ENCODE data around the gene ITM2B. TPM values are rescaled to one million over a fixed set of nuclear protein-coding genes. Genes with fewer than 3 reads are reported as not detected.

ITM2B gene
- total and polyA plus RNA-seq, 2 donors (not counting 1 experiment from before 2014, with no cell fraction given) = 122 to 177 TPM

DNA sequence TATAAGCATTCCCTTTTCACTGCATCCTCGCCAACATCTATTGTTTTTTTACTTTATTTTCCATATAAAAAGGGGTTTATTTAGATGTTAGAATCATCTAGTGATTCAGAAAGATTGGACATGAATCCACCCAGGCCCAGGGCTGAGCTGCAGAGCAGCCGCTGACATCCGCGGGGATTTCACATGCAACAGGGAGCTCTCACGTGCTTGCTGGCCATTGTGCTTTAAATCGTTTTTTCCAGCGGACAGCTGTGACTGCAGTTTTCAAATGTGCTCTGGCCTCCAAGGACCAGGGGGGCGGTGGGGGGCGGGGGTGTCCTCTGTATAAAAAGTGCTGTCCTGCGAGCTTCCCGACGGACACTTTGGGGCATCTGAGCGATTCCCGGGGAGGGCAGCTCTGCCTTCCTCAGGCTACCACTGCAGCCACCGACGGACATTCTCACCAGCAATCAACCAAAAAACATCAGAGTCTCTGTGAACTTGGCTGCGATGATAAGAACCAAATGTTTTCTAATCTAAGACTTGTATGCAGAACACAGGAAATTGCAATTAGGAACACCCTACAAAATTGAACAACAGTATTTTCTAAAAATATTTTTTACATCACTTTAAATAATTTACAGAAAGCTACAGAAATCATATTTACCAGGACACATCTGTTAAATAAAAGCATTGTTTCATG, 83.1 kb downstream of the ITM2B start:
- Mint-ChIP-seq H3K4me3 (no peak overlapping the region), H3K9me3 (ENCODE audit: insufficient read depth) (no peaks in the 10 kb centered on the region), H3K4me1 (peaks cover 52% of the 10 kb centered on the region), H3K27me3 (no peaks in the 10 kb centered on the region), H3K27ac (no peak overlapping the region)
- H4K20me1 ChIP-seq (ENCODE audit: control insufficient read depth, insufficient read depth, low read length, poor library complexity, severe bottlenecking) = peaks cover 89% of the 10 kb centered on the region
- no peak for DNase-seq
- CTCF ChIA-PET = interaction anchor here (1.3 kb wide), 1 partner anchor 189 kb away, joined by 5 read pairs; no protein-coding TSS in a partner anchor
- WGBS (ENCODE audit: insufficient coverage) = 97% methylated on average over 13 of the region's 17 CpGs
- no peak for ATAC-seq (ENCODE audit: low read depth)
- H3K27me3 ChIP-seq (replicated peaks in 1 of 4; ENCODE audit: control extremely low read depth in 1 of 4, control insufficient read depth in 3 of 4, insufficient read depth in 4 of 4, low read length in 3 of 4) = no peaks in the 10 kb centered on the region
- H3K9ac ChIP-seq (ENCODE audit: low read length) = no peak overlapping the region
- TF ChIP-seq, protein P1, sequence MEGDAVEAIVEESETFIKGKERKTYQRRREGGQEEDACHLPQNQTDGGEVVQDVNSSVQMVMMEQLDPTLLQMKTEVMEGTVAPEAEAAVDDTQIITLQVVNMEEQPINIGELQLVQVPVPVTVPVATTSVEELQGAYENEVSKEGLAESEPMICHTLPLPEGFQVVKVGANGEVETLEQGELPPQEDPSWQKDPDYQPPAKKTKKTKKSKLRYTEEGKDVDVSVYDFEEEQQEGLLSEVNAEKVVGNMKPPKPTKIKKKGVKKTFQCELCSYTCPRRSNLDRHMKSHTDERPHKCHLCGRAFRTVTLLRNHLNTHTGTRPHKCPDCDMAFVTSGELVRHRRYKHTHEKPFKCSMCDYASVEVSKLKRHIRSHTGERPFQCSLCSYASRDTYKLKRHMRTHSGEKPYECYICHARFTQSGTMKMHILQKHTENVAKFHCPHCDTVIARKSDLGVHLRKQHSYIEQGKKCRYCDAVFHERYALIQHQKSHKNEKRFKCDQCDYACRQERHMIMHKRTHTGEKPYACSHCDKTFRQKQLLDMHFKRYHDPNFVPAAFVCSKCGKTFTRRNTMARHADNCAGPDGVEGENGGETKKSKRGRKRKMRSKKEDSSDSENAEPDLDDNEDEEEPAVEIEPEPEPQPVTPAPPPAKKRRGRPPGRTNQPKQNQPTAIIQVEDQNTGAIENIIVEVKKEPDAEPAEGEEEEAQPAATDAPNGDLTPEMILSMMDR (IDR thresholded peaks at IDR 0.05) = no peak
- peaks cover 3 to 36% of the 10 kb centered on the region in 2 experiments for H3K36me3 ChIP-seq (replicated peaks in 1 of 2; ENCODE audit: control extremely low read depth in 1 of 2, control insufficient read depth in 1 of 2, extremely low read depth in 1 of 2, insufficient read depth in 2 of 2, low read length in 1 of 2)
- H3K79me2 ChIP-seq (ENCODE audit: control insufficient read depth, insufficient read depth, low read length) = peaks cover 98% of the 10 kb centered on the region
- no peak overlapping the region for H3K4me3 ChIP-seq (ENCODE audit: control extremely low read depth in 1 of 5, extremely low read depth in 1 of 5, insufficient read depth in 1 of 5, low read depth in 2 of 5, low read length in 4 of 5)
- no peak overlapping the region for H3K27ac ChIP-seq (ENCODE audit: low read length in 2 of 2)
- intact Hi-C loops (cut with micrococcal nuclease) = no loop called here
- H2AFZ ChIP-seq (ENCODE audit: insufficient read depth, low read depth, low read length, poor library complexity, severe bottlenecking) = no peak overlapping the region
- H3K4me1 ChIP-seq (ENCODE audit: control insufficient read depth in 2 of 2, insufficient read depth in 2 of 2, low read length in 2 of 2) = peaks cover 10 to 40% of the 10 kb centered on the region in 2 donors
- POLR2A ChIA-PET = no interaction called here
- H3K4me2 ChIP-seq (replicated peaks; ENCODE audit: low read depth, low read length, poor library complexity, severe bottlenecking) = no peak overlapping the region
- peaks cover 0 to 57% (median 3%) of the 10 kb centered on the region in 3 donors for H3K9me3 ChIP-seq (ENCODE audit: control extremely low read depth in 1 of 3, control insufficient read depth in 2 of 3, insufficient read depth in 1 of 3, low read length in 2 of 3)

DNA sequence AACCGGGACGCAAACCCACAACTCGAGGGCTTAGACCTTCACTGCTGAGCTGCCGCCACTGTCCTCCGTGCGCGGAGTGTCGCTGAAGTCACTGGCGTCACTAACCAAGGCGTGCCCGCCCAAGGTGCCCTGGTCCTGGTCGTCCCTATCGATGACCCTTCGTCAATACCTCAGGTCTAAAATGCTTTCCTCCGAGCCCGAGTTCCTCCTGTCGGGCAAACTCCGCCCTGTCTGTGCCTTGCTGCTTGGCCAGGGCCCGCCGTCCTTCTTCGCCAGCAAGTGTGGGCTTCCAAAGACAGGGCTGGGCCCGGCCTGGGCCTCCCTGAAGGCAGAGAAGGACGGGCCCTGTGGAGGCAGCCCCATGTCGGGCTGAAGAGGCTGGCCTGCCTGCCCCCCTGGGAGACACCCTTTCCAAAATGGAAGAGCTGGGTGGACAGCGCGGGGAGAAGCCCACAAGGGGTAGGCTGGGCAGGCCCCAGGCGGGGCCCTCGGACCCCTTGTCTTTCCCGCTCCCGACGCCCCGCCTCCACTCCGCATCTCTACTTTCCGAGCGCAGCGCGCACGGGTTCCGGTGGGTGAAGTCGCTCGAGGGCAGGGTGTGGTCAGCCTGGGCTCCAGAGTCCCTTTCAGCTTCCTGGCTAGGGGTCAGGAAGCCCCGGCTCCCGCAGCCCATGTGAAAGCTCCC, 84.0 kb downstream of the ITM2B start:
- Histone ChIP-seq H3K4me1 (ENCODE audit: control insufficient read depth in 2 of 2, insufficient read depth in 2 of 2, low read length in 2 of 2) (peaks cover 10 to 40% of the 10 kb centered on the region in 2 donors), H4K20me1 (ENCODE audit: control insufficient read depth, insufficient read depth, low read length, poor library complexity, severe bottlenecking) (peaks cover 92% of the 10 kb centered on the region), H3K9ac (ENCODE audit: low read length) (no peak overlapping the region), H3K36me3 (replicated peaks in 1 of 2; ENCODE audit: control extremely low read depth in 1 of 2, control insufficient read depth in 1 of 2, extremely low read depth in 1 of 2, insufficient read depth in 2 of 2, low read length in 1 of 2) (peaks cover 3 to 38% of the 10 kb centered on the region in 2 experiments), H3K4me3 (ENCODE audit: control extremely low read depth in 1 of 5, extremely low read depth in 1 of 5, insufficient read depth in 1 of 5, low read depth in 2 of 5, low read length in 4 of 5) (no peak overlapping the region), H3K27ac (ENCODE audit: low read length in 2 of 2) (no peak overlapping the region), H3K27me3 (replicated peaks in 1 of 4; ENCODE audit: control extremely low read depth in 1 of 4, control insufficient read depth in 3 of 4, insufficient read depth in 4 of 4, low read length in 3 of 4) (no peaks in the 10 kb centered on the region), H2AFZ (ENCODE audit: insufficient read depth, low read depth, low read length, poor library complexity, severe bottlenecking) (no peak overlapping the region), H3K9me3 (ENCODE audit: control extremely low read depth in 1 of 3, control insufficient read depth in 2 of 3, insufficient read depth in 1 of 3, low read length in 2 of 3) (peaks cover 1 to 64% (median 6%) of the 10 kb centered on the region in 3 donors), H3K79me2 (ENCODE audit: control insufficient read depth, insufficient read depth, low read length) (peaks cover 97% of the 10 kb centered on the region), H3K4me2 (replicated peaks; ENCODE audit: low read depth, low read length, poor library complexity, severe bottlenecking) (peak overlapping the region; percentile 74)
- DNase-seq (peak; percentile 20), ATAC-seq (ENCODE audit: low read depth) (no peak)
- Mint-ChIP-seq H3K4me1 (peaks cover 55% of the 10 kb centered on the region), H3K27me3 (no peaks in the 10 kb centered on the region), H3K9me3 (ENCODE audit: insufficient read depth) (no peaks in the 10 kb centered on the region), H3K27ac (no peak overlapping the region), H3K4me3 (no peak overlapping the region)
- 98% methylated on average over 43 of the region's 43 CpGs for WGBS (ENCODE audit: insufficient coverage)
- TF ChIP-seq EZH2 (IDR thresholded peaks at IDR 0.05; ENCODE audit: borderline replicate concordance, insufficient read depth, low read depth, low read length, poor library complexity, severe bottlenecking) = no peak
- TF ChIP-seq, protein P1 (IDR thresholded peaks at IDR 0.05) = no peak
- intact Hi-C loops (cut with micrococcal nuclease) = no loop called here
- CTCF ChIA-PET = no interaction called here
- POLR2A ChIA-PET = no interaction called here
